CD8-positive, alpha-beta memory T cell (primary cell): ENCODE results near the gene WDR75. TPM values are rescaled to one million over a fixed set of nuclear protein-coding genes. Genes with fewer than 3 reads are reported as not detected.

Source experiments
- CTCF ChIA-PET: fragments of 350-600 bp; sonication (Branson Sonifier 250); formaldehyde crosslinking; loops from one replicate; lab custom pipeline; 2021; ENCODE audit warnings: antibody characterized with exemption; lab: Charles Lee
- POLR2A ChIA-PET: fragments of 350-600 bp; sonication (Branson Sonifier 250); formaldehyde crosslinking; loops from one replicate; lab custom pipeline; 2021; ENCODE audit warnings: antibody characterized with exemption; lab: Charles Lee
- DNase-seq, 5 donors: peaks; one replicate each; pipeline versions ENCODE4 v3.0.0 to v3.0.0-alpha.2; 2020 to 2022; ENCODE audit warnings: mixed read lengths in 1 of 5
- H3K27ac ChIP-seq: one replicate; pipeline ENCODE4 v1.7.0; 2013; ENCODE audit warnings: low read depth, mild to moderate bottlenecking, low read length, moderate library complexity
- H3K27me3 ChIP-seq: 2 replicates; pipeline ENCODE4 v1.7.0; 2013; ENCODE audit warnings: low read length, mild to moderate bottlenecking; ENCODE audit not compliant: insufficient read depth, poor library complexity, severe bottlenecking
- H3K36me3 ChIP-seq: 2 replicates; pipeline ENCODE4 v1.7.0; 2013; ENCODE audit warnings: mild to moderate bottlenecking, low read length, moderate library complexity; ENCODE audit not compliant: insufficient read depth
- H3K4me1 ChIP-seq: 2 replicates; pipeline ENCODE4 v1.7.0; 2013; ENCODE audit warnings: mild to moderate bottlenecking, low read length, moderate library complexity; ENCODE audit not compliant: insufficient read depth
- H3K4me3 ChIP-seq: 2 replicates; pipeline ENCODE4 v1.7.0; 2013; ENCODE audit warnings: mild to moderate bottlenecking, low read length
- H3K9me3 ChIP-seq: 2 replicates; pipeline ENCODE4 v1.7.0; 2013; ENCODE audit warnings: mild to moderate bottlenecking, low read length
- H3K27ac Mint-ChIP-seq, 8 donors: one replicate each; pipeline ENCODE4 v1.8.0; 2020 to 2021; ENCODE audit warnings: mixed read lengths in 8 of 8, mild to moderate bottlenecking in 6 of 8, inconsistent platforms in 3 of 8, moderate library complexity in 3 of 8
- H3K27me3 Mint-ChIP-seq, 2 donors: one replicate each; pipeline ENCODE4 v1.8.0; 2020 to 2021; ENCODE audit warnings: mixed read lengths in 2 of 2, mild to moderate bottlenecking in 1 of 2, moderate library complexity in 1 of 2
- H3K36me3 Mint-ChIP-seq, 3 donors: one replicate each; pipeline ENCODE4 v1.8.0; 2020 to 2021; ENCODE audit warnings: mixed read lengths in 3 of 3, inconsistent platforms in 1 of 3, mild to moderate bottlenecking in 1 of 3
- H3K4me1 Mint-ChIP-seq, 3 donors: one replicate each; pipeline ENCODE4 v1.8.0; 2020 to 2021; ENCODE audit warnings: mixed read lengths in 3 of 3, inconsistent platforms in 1 of 3, mild to moderate bottlenecking in 1 of 3
- H3K4me3 Mint-ChIP-seq, 7 donors: one replicate each; pipeline ENCODE4 v1.8.0; 2020 to 2021; ENCODE audit warnings: mixed read lengths in 7 of 7, mild to moderate bottlenecking in 6 of 7, moderate library complexity in 4 of 7, inconsistent platforms in 2 of 7
- H3K9me3 Mint-ChIP-seq, 5 donors: one replicate each; pipeline ENCODE4 v1.8.0; 2020 to 2022; ENCODE audit warnings: mixed read lengths in 5 of 5, mild to moderate bottlenecking in 3 of 5, moderate library complexity in 2 of 5, inconsistent platforms in 1 of 5
- polyA plus RNA-seq: library from polyadenylated mRNA; unstranded; fragments of 300-500 nt; fragmentation: Illumina TruSeq; gene quantifications from one replicate; pipeline ENCODE4 v1.2.3, GENCODE V29; 2021
- total RNA-seq, 2 experiments: library from RNA; stranded (reverse); gene quantifications; one replicate each; pipeline ENCODE4 v1.2.3, GENCODE V29; 2021

WDR75 gene
- total and polyA plus RNA-seq, 3 experiments from 2014 or later: 14.6 to 101 (median 95.3) TPM

DNA sequence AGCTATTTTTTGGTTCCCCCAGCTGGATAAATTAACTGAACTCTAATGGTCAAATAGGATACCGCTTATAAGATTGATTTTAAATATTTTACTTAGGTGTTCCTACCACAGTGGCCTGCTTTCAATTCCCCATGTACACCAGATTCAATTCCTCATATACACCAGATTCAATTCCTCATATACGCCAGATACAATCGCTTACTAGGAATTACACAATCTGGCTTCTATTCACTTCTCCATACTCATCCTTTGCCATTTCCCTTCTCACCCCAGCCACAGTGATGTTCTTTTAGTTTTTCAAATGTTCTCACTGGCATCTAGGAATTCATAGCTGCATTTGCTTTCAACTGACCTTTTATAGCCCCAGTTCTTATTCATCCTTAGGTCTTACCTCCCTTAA lies 72.8 kb downstream of the WDR75 start:
- Histone ChIP-seq H3K4me3 (no peak overlapping the region), H3K27ac (no peak overlapping the region), H3K9me3 (no peaks in the 10 kb centered on the region), H3K36me3 (no peaks in the 10 kb centered on the region), H3K27me3 (no peaks in the 10 kb centered on the region), H3K4me1 (no peaks in the 10 kb centered on the region)
- H3K36me3 Mint-ChIP-seq: peaks cover 0 to 3% (median 0%) of the 10 kb centered on the region in 3 donors
- no peaks in the 10 kb centered on the region for H3K4me1 Mint-ChIP-seq
- no peak for DNase-seq
- peaks cover 4 to 15% of the 10 kb centered on the region in 2 donors for H3K27me3 Mint-ChIP-seq
- no peak overlapping the region for H3K4me3 Mint-ChIP-seq
- no peak overlapping the region for H3K27ac Mint-ChIP-seq
- ChIA-PET CTCF (no interaction called here), POLR2A (no interaction called here)
- H3K9me3 Mint-ChIP-seq: peaks cover 0 to 5% (median 3%) of the 10 kb centered on the region in 5 donors

- CTCF ChIA-PET: no interaction called here
Observed at GRCh38 chr2:189515264-189515663, 74.0 kb downstream of the WDR75 start.

GRCh38 chr2:189516546-189516945 lies 75.3 kb downstream of the WDR75 start:
- Histone ChIP-seq H3K4me1 (no peaks in the 10 kb centered on the region), H3K27me3 (no peaks in the 10 kb centered on the region), H3K4me3 (no peak overlapping the region), H3K27ac (no peak overlapping the region), H3K36me3 (no peaks in the 10 kb centered on the region), H3K9me3 (no peaks in the 10 kb centered on the region)
- Mint-ChIP-seq H3K9me3 (no peaks in the 10 kb centered on the region), H3K27me3 (peaks cover 4 to 9% of the 10 kb centered on the region in 2 donors), H3K4me3 (no peak overlapping the region), H3K36me3 (no peaks in the 10 kb centered on the region), H3K27ac (no peak overlapping the region), H3K4me1 (no peaks in the 10 kb centered on the region)
- no peak for DNase-seq
- ChIA-PET POLR2A (interaction anchor here (0.6 kb wide), 1 partner anchor 424 kb away, joined by 5 read pairs; no protein-coding TSS in a partner anchor), CTCF (no interaction called here)

More at GRCh38 chr2:189515264-189515663, 74.0 kb downstream of the WDR75 start:
- Histone ChIP-seq H3K27me3 (no peaks in the 10 kb centered on the region), H3K4me3 (no peak overlapping the region), H3K27ac (no peak overlapping the region), H3K9me3 (no peaks in the 10 kb centered on the region), H3K36me3 (no peaks in the 10 kb centered on the region), H3K4me1 (no peaks in the 10 kb centered on the region)
- Mint-ChIP-seq H3K4me1 (no peaks in the 10 kb centered on the region), H3K27me3 (peaks cover 4 to 15% of the 10 kb centered on the region in 2 donors), H3K9me3 (no peaks in the 10 kb centered on the region), H3K36me3 (no peaks in the 10 kb centered on the region), H3K4me3 (no peak overlapping the region), H3K27ac (no peak overlapping the region)
- DNase-seq: no peak
- POLR2A ChIA-PET: no interaction called here

DNA sequence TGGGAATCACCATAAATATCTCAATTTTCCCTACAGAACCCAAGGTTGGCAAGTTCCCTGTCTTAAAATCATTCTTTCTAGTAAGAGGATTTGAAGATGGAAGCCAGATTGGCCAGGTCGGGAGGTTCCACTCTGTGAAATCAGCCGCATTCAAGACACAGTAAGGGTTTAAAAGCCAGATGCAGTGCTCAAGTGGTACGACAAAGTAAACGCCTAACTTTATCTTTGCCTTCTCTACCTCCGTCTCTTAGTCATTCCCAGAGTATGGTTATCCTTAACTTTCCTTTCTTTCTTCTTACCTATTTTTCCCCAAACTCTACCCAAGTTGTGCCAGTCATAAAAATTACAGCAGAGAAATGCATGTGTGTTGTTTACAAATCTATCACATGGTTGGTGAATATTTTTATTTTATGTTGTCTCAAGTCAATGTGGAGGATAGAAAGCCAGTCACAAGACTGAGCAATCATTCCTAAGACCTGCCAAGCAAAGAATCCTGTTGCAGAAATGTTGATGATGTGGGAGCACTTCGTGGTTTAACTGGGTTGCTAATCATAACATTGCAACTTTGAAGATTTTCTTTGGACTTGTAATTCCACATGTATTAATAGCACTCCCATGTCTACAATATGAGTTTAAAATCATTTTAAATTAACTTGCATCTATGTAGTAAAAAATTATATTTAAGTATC lies 76.7 kb downstream of the WDR75 start:
- Mint-ChIP-seq H3K9me3 (no peaks in the 10 kb centered on the region), H3K36me3 (no peaks in the 10 kb centered on the region), H3K27me3 (peaks cover 4 to 7% of the 10 kb centered on the region in 2 donors), H3K4me1 (no peaks in the 10 kb centered on the region), H3K4me3 (no peak overlapping the region), H3K27ac (no peak overlapping the region)
- Histone ChIP-seq H3K9me3 (no peaks in the 10 kb centered on the region), H3K4me1 (no peaks in the 10 kb centered on the region), H3K4me3 (no peak overlapping the region), H3K27ac (no peak overlapping the region), H3K36me3 (no peaks in the 10 kb centered on the region), H3K27me3 (no peaks in the 10 kb centered on the region)
- ChIA-PET CTCF (no interaction called here), POLR2A (no interaction called here)
- no peak for DNase-seq

- no peak for DNase-seq
- no peak overlapping the region for H3K27ac Mint-ChIP-seq
- Histone ChIP-seq H3K27me3 (no peaks in the 10 kb centered on the region), H3K9me3 (no peaks in the 10 kb centered on the region), H3K4me3 (no peak overlapping the region), H3K4me1 (no peaks in the 10 kb centered on the region), H3K36me3 (no peaks in the 10 kb centered on the region), H3K27ac (no peak overlapping the region)
- peaks cover 4 to 5% of the 10 kb centered on the region in 2 donors for H3K27me3 Mint-ChIP-seq
- no peak overlapping the region for H3K4me3 Mint-ChIP-seq
- POLR2A ChIA-PET: no interaction called here
- H3K4me1 Mint-ChIP-seq: no peaks in the 10 kb centered on the region
- H3K9me3 Mint-ChIP-seq: no peaks in the 10 kb centered on the region
- H3K36me3 Mint-ChIP-seq: no peaks in the 10 kb centered on the region
- CTCF ChIA-PET: no interaction called here
Observed at GRCh38 chr2:189519631-189520387, 78.5 kb downstream of the WDR75 start.

- no peak overlapping the region for H3K4me3 ChIP-seq
- Mint-ChIP-seq H3K27me3 (peaks cover 6 to 10% of the 10 kb centered on the region in 2 donors), H3K27ac (no peak overlapping the region)
Observed at GRCh38 chr2:189521699-189522434, 80.6 kb downstream of the WDR75 start.

GRCh38 chr2:189522435-189523151 lies 81.3 kb downstream of the WDR75 start:
- H3K27me3 Mint-ChIP-seq: peaks cover 7 to 10% of the 10 kb centered on the region in 2 donors
- Histone ChIP-seq H3K4me1 (no peaks in the 10 kb centered on the region), H3K9me3 (no peaks in the 10 kb centered on the region), H3K27me3 (no peaks in the 10 kb centered on the region), H3K36me3 (no peaks in the 10 kb centered on the region), H3K4me3 (no peak overlapping the region), H3K27ac (no peak overlapping the region)
- no peak for DNase-seq
- POLR2A ChIA-PET: no interaction called here
- no peaks in the 10 kb centered on the region for H3K4me1 Mint-ChIP-seq
- H3K36me3 Mint-ChIP-seq: no peaks in the 10 kb centered on the region
- CTCF ChIA-PET: no interaction called here
- no peak overlapping the region for H3K4me3 Mint-ChIP-seq
- H3K27ac Mint-ChIP-seq: no peak overlapping the region
- H3K9me3 Mint-ChIP-seq: no peaks in the 10 kb centered on the region

More at GRCh38 chr2:189521699-189522434, 80.6 kb downstream of the WDR75 start:
- no peak for DNase-seq
- no peaks in the 10 kb centered on the region for H3K27me3 ChIP-seq
- H3K36me3 ChIP-seq: no peaks in the 10 kb centered on the region
- CTCF ChIA-PET: no interaction called here
- no peaks in the 10 kb centered on the region for H3K4me1 Mint-ChIP-seq
- H3K4me1 ChIP-seq: no peaks in the 10 kb centered on the region
- POLR2A ChIA-PET: no interaction called here
- no peak overlapping the region for H3K4me3 Mint-ChIP-seq
- no peaks in the 10 kb centered on the region for H3K9me3 ChIP-seq
- no peaks in the 10 kb centered on the region for H3K9me3 Mint-ChIP-seq
- no peak overlapping the region for H3K27ac ChIP-seq
- no peaks in the 10 kb centered on the region for H3K36me3 Mint-ChIP-seq
